ENCODE data around the gene DGKH.
"Not testable (repeated sequence)": the region's sequence is repeated elsewhere in the genome, so short reads cannot be mapped to it uniquely, and the experiment has no call there.

The DGKH gene

DNA sequence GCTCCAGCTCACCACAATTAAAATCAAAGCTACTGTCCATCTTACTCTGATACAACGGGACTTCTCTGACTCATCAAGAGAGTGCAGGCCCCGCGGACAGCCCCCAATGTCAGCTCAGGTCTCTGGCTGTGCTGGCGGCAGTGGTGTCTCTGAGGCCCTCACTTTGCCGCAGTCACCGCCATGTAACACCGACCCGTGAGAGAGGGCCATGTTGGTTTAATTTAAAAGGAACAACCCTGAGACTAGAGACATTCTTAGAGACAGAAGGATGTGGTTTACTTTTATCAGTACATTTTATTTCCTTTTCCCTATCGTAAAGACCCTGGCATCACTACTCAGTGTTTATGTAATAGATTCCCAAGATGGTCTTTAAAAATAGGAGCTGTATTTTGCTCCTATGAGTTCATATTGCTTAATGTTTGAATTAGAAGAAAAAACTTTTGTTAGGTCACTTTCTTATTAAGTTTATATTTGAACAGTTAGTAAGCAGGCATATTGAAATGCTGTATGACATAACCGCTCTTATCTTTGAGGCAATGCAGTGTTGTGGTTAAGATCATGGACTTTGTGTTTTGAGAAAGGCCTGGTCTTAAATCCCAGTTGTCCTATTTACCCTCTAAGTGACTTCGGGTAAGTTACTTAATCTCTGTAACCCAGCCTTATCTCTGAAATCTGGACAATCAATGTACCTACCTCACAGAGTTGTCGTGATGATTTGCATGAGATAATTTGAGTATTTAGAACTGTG is 23.4 kb downstream of the DGKH start:
- DNase-seq = no peak

DNA sequence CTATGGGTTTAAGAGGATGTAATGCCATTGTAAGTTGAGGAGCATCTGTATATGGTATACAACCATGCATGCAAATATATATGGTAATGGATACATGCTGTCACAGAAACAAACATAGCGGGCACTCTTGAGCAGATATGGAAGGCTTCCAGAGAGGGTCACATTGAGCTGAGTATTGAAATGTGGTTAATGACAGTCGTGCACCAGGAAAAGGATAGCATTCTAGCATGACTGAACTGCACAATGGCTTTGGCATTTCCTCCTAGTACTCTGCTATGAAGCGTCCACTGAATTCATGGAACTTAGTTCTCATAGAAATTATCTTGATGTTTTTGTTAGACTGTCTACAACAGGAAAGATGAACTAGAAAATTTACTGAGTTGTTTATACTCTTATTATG is 25.2 kb downstream of the DGKH start:
- DNase-seq = no peak

DNA sequence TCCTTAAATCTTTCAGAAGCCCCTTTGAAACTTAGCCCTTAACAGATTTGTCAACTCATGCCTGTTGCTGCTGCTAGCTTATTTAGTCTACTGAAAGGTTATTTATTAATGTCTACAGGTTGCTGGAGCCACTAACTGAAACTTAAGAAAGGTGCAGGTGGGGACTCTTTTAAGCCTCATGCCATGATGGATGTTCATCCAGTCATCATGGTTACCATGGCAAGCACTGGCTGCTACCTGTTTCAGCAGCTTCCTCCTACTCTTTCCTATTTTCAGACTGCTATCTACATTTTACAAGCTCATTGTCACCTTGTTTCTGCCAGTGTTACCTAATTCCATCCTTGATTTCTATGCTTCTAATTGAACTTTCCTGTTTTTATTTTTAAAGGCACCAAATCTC is 27.1 kb downstream of the DGKH start:
- no peak for DNase-seq

DNA sequence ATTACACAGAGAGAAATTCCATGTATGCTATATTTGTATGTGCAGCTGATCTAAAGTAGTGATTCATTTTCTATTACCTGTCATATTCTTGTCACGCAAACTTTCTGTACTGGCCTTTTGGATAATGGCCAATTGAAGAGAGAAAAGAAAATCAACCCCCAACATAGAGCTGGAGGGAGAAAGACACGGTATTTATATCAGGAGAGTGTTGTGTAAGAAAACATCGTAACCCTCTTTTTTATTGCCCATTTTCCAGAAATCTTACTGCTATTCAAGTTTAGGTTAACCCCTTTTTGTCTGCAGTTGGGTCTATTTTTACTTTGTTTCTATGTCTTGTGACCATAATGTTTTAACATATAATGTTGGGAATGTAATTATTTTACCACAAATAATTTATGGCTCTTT is 27.9 kb downstream of the DGKH start:
- DNase-seq = no peak

DNA sequence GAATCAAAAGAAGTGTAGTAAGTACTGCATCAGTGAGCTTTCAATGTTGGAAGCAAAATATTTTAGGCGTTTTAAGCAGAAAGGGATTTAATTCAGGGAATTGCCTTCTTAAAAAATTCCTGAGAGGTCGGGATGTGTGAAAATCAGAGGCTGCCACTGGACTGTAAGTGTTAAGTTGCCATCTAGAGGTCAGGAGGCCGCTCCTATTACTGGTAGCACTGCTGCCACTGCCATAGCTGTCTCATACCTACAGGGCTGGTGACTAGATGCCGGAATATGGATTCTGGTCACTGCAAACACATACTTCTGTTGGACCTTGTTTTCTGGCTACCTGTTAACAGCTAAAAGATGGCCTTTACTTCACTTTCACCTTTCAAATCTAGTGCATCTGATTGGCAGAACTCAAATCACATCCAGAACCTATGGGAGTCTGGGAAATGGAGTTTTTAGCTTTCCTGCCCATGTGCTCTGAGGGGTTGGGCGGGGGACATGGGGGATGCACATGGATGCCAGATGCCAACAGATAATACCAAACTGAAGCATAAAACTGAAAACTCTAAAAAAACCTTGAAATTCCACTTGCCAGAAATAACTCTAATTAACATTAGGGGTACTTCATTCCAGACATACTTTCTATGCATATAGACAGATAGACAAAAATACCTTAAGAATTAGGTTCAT is 29.8 kb downstream of the DGKH start:
- no peak for DNase-seq

DNA sequence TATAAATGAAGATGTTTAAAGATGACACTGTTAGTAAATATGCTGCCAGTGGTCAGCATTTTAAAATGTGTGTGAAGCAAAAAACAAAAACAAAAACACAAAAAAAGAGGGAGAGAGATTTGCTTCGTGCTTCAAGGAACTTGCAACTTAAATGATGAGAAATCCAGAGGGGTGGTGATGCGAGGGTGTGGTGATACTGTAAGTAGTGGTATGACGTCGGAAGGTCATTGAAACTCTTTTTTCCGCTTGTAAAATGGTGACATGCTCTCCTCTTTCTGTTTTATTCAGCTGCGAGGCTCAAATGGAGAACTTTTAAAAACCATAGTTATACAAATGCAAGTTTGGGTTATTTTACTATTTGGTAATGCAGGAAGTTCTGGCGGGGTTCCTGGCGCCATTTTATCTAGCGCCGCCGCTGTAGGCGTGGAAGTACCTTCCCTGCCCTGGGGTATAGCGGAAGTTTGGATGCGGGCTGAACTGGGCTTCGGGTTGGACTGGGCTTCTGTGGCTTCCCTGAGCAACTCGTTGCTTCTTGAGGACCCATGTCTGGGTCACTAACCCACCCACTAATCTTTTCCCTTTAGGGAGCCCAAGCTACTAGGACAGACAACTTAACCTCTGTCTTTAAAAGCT is 34.8 kb downstream of the DGKH start:
- DNase-seq = no peak

DNA sequence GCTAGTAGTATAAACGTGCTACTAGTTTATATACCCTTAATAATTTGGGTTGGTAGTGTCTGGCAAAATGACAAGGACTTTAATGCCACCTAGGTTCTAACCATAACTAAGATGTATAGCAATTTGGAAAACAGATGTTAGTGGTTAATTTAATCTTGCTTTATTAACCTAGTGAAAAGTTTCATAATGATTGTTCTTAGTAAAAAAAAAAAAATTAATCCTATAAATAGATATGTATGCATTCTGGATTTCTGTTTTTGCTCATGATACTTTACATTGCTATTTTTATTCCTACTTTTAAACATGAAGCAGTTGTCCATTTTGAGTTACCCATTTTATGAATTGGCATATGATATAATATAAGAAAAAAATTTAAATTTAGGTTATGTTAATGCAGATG is 36.3 kb downstream of the DGKH start:
- no peak for DNase-seq

DNA sequence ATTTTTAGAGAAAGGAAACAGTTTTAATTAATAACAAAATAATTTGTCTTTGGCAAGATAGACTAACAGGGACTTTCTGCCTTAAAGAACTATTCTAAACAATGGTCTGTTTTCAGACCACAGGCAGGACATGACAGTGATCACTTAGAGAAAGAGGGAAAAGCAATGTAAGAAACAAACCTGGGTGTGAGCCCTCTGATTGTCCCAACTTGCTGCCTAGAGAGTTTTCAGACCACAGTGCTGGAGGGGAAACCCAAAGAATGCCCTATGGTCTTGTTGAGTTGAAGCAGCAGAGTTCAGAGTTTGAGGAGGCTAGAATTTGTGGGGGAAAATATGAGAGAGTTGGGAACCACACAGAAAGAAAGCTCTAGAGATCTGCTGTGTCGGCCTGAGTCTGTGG is 38.1 kb downstream of the DGKH start:
- DNase-seq = no peak

DNA sequence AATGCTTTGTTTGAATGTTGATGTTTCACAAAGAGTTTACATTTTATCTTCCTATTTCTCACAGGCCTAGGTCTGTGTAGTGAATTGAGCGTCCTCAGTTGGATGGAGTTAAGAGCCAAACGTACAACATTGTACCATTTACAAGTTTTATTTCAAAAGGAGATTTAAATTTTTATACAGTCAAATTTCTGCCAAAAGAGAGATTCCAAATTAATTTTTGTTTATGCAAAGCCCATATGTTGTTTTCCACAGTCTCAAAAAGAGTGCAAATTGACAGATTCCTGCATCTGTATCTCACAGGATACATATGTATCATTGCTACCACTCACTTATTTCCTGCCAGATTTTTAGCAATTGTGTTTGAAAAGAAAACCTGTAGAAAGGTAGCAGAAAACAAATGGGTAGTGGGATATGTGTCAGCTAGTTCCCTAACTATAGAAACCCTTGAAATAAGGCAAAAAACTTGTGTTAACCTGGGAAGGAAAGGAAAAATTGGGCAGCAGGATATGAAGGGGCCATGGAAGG is 46.1 kb downstream of the DGKH start:
- DNase-seq = no peak

DNA sequence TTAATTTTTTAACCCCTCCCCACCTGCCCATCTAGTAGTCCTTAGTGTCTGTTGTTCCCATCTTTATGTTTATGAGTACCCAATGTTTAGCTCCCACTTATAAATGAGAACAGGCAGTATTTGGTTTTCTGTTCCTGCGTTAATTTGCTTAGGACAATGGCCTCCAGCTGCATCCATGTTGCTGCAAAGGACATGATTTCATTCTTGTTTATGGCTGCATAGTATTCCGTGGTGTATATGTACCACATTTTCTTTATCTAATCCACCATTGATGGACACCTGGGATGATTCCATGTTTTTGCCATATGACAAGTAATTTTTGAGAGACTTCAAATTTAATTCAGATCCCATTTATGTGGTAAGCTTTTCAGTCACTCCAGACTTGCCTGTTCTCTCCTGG is 47.8 kb downstream of the DGKH start:
- DNase-seq = not testable (repeated sequence)

DNA sequence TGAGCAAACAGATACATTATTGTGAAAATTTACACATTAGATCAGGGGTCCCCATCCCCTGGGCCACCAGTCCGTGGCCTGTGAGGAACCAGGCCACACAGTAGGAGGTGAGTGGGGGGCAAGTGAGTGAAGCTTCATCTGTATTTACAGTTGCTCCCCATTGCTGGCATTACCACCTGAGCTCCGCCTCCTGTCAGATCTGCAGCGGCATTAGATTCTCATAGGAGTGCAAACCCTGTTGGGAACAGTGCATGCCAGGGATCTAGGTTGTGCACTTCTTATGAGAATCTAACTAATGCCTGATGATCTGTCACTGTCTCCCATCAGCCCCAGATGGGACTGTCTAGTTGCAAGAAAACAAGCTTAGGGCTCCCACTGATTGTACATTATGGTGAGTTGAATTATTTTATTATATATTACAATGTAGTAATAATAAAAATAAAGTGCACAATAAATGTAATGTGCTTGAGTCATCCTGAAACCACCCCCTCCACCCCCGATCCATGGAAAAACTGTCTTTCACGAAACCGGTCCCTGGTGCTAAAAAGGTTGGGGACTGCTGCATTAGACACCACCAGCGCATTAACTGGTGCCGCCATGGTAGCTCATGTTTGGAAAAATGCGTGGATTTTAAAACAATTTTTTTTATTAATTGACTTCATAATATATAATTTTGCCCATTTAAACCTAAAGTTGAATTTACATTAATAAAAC is 51.7 kb downstream of the DGKH start:
- DNase-seq = no peak

DNA sequence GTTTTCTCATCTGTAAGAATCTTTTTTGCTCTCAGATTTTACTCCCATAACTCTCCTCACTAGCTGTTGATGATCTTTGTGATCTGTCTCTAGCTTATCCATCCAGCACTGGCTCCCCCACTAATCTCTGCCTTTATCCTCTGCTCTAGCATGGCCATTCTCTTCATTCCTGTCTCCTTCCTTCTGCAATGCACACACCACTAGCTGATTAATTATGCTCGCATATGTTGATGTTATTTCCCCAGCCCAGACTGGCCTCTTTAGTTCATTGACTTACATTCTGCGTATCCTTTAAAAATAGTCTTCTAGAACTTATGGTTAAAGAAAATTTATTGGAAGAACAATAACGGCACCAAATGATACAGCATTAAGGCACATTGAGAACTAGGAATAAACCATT is 52.5 kb downstream of the DGKH start:
- no peak for DNase-seq

DNA sequence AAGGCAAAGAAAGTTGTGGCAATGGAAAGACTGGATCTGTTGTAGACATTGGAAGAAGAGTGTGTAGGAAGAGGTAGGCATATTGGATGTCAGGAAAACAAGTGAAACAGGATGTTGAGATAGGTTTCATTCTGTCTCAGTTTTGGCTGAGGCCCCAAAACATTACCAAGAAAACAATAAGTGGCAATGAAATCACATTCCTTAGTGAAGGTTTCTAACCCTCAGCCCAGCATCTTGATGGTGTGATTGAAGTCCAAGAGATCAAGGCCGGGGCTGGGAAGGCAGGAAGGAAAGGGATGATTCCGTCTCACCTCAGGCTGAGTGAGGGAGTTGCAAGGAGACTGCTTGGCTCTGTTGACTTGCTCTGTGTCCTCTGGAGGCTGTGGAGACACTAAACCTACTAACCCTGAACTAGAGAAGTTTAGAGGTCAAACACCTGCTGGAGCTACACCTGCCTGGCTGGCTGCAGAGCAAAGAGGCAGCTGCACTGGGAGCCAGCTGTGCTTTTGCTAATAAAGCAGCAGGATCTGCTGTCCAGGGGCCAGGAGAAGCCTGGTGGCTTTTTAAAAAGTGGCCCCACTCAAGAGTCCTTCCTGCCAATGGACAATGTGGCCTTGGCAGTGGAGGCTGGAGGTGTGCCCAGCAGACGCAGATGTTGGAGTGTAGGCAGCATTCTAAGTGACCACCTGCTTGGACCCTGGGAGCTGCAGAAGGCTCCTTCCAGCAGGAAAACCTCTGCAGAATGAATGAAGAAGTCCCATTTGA is 53.6 kb downstream of the DGKH start:
- DNase-seq = no peak

DNA sequence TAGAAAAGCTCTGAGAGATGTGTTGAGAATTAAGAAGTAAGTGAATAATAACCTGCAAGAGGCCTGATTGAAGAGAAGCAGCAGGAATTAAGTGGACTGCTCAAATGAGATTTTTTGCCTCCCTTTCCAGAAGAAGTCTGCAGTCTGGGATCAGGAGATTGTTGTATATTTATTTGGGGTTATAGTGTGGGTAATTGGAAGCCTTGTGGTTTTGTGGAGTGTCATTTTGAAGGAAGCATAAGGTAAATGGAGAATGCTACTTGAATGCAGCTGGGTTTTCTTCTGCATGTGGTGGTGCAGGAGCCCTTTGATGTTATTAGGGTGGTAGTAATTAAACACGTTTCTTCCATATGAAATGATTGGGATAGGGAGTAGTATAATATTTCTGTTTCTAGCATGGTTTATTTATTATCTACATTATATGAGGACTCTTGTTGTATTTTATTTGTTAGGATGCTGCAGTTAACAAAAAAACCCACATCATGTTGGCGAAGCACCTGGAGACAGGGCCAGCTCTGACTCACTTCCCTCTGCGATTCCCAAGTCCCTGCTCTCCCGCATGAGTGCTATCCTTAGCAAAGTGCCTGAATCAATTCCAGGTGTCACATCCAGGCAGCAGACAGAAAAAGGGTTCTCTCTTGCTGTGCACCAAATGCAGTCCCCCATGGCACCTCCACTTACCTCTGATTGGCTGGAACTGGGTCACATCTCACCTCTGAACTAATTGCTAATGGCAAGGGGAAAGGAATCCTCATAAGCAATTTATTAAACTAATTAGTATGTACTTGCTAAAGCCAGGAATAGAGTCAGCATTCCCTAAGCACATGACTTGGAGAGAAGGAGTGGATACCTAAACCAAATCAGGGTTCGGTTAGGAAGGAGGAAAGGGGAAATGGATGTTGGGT is 54.8 kb downstream of the DGKH start:
- no peak for DNase-seq

DNA sequence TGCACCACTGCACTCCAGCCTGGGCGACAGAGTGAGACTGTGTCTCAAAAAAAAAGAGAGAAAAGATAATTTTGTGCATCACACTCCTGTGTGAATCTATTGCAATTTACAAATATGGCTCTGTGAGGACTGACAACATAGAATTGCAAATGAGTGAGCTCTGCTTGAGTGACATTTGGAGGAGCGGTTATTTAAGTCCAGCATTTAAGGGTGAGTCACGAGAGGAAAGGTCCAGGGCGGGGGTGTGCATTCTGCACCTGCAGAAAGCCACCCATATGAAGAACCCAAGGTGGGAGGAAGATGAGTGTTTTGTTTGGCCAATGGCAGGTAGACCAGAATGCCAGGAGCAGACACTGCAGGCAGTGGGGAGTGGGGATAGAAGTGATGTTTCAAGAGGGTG is 58.5 kb downstream of the DGKH start:
- no peak for DNase-seq

DNA sequence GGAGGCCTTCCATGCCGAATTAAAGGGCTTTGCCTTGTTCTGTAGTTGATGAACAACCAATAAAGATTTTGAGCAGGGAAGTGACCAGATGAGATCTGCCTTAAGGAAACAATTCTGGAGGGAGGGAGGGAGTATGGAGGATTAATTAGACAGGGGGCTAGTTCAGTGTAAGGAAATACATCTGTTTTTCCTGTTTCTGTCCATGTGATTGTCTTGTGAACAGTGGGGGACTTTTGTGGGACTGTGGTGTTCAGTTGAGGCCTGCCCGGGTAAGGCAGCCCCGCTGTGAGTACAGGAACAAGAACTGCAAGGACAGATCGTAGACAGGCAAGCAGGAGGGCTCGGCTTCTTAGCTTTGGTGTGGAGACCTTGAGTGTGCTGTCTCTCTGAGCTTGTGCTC is 59.0 kb downstream of the DGKH start:
- DNase-seq = no peak

DNA sequence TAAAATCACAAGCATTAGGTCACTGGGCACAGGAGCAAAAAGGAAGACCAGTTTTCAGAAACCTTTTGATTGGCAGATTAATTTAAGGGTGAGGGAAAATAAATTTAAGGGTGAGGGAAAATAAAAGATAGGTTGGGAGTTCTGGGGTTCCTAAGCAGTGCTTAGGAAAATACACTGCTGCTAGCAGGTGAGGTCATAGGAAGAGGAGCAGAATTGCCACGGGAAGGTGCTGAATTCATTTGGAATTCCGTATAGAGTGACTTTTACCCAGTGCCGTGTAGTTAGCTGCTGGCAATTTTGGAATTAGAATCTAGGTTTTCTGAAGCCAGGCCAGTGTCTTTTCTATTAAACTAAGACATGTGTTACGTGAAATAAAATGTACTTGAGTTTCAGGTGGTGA is 59.8 kb downstream of the DGKH start:
- DNase-seq = no peak

DNA sequence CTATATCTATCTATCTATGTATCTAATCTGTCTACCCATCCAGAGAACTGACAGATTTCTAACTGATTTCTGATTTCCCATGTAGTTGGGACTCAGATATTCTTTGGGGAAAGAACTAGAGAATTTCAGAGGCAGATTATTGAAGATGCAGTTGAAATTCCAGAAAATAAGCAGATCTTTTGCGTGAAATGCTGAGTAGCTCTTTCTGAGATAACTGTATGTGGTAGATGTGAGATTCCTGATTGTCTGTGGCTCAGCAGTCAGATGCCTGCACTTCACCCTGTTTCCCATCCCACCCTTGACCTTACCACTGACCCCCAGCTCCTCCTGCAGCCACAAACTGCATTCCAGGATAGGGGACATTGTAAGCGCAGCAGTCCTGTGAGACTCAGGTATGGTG is 61.5 kb downstream of the DGKH start:
- DNase-seq = no peak

DNA sequence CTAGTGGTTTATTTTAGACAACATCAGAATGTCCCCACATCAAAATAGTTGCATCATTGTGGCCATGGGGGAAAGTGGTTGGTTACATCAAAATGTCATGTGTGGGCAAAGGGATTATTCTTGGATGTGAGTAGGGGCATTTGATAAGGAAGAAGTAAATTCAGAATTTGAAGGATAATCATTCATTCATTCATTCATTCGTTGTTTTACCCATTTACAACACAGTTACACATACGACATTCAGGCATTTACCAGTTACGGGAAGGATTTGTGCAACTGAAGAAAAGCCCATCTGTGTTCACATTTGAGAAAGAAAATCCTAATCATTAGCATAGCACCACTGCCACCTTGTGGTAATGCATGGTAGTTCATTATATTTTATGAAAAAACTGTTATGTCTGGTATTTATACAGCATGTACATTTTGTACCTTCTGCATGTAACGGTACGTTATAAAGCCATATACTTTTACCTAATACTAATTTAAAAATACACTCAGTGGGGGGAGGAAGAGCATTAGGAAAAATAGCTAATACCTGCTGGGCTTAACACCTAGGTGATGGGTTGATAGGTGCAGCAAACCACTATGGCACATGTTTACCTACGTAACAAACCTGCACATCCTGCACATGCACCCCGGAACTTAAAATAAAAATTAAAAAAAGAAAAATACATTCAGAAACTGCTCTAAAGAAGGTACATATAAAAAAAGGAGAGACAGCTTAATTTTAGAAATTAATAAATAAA is 62.1 kb downstream of the DGKH start:
- no peak for DNase-seq

DNA sequence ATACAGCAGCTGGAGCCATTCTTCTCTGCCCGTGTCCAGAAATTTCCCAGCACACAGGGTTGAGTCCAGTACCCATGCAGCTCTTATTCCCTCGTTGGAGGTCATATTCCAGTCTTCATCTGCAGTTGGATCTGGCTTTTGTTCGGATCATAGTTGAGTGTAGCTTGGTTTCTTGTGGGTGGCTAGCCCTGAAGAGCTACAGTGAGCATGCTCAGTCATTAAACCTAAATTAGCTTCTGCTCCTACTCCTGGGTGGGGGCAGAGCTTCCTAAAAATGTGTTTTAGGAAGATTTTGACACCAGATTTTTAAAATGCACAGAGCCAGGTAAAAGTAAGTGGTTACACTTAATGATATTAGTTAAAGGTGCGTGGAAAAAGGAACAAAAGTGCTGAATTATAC is 64.4 kb downstream of the DGKH start:
- DNase-seq = no peak

DNA sequence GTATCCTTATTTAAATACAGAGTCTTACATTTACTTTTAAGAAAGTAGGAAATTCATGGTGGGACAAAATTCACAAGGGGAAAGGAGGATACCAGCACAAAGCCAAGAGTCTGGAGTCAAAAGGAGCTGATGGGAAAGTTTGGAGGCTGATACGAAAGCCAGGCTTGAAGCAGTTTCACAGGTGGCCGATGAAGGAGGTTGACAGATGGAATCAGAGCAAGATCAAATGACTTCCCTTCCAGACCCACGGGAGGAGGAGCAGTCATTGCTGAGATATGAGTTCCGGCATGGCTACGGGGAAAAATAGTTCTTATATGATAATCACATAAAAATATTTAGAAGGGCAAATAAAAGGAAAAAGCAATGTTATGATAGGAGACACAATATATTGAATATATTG is 65.0 kb downstream of the DGKH start:
- DNase-seq = no peak
